Smooth muscle cell (in vitro differentiated cells): ENCODE measurements around the gene SGTB. TPM values are rescaled to one million over a fixed set of nuclear protein-coding genes. Genes with fewer than 3 reads are reported as not detected.

ENCODE experiments used
- DNase-seq: peaks from one replicate; lab custom pipeline; 2025; ENCODE audit not compliant: unreplicated experiment; lab: John Stamatoyannopoulos, UW
- H2AFZ ChIP-seq: fragments of 200-600 bp; sonication (generic); 2 replicates; pipeline ENCODE4 v1.6.0; 2016; ENCODE audit warnings: antibody characterized with exemption, low read depth, mild to moderate bottlenecking
- H3F3A ChIP-seq: fragments of 200-600 bp; sonication (generic); 2 replicates; pipeline ENCODE4 v1.6.0; 2017; ENCODE audit warnings: antibody characterized with exemption, low read depth
- H3K27ac ChIP-seq: fragments of 200-600 bp; sonication (generic); 2 replicates; pipeline ENCODE4 v1.5.1; 2016; ENCODE audit warnings: low read depth, mild to moderate bottlenecking
- H3K27me3 ChIP-seq: fragments of 200-600 bp; sonication (generic); 2 replicates; pipeline ENCODE4 v1.6.1; 2016; ENCODE audit warnings: low read depth, mild to moderate bottlenecking
- H3K36me3 ChIP-seq: fragments of 200-600 bp; sonication (generic); 2 replicates; pipeline ENCODE4 v1.5.1; 2016; ENCODE audit warnings: low read depth
- H3K4me1 ChIP-seq: fragments of 200-600 bp; sonication (generic); 2 replicates; pipeline ENCODE4 v1.5.1; 2016; ENCODE audit warnings: low read depth
- H3K4me2 ChIP-seq: fragments of 200-600 bp; sonication (generic); 2 replicates; pipeline ENCODE4 v1.6.0; 2016; ENCODE audit warnings: mild to moderate bottlenecking
- H3K4me3 ChIP-seq: fragments of 200-600 bp; sonication (generic); 2 replicates; pipeline ENCODE4 v1.5.1; 2016; ENCODE audit warnings: mild to moderate bottlenecking
- H3K79me2 ChIP-seq: fragments of 200-600 bp; sonication (generic); 2 replicates; pipeline ENCODE4 v1.6.0; 2016; ENCODE audit warnings: low read depth, mild to moderate bottlenecking
- H3K9ac ChIP-seq: fragments of 200-600 bp; sonication (generic); 2 replicates; pipeline ENCODE4 v1.6.0; 2016; ENCODE audit warnings: low read depth
- H3K9me3 ChIP-seq: fragments of 200-600 bp; sonication (generic); replicated peaks from 2 replicates; pipeline ENCODE4 v1.5.1; 2016; ENCODE audit warnings: low read depth
- H4K20me1 ChIP-seq: fragments of 200-600 bp; sonication (generic); 2 replicates; pipeline ENCODE4 v1.6.0; 2016; ENCODE audit warnings: low read depth
- WGBS: methylation state at CpG from one replicate; pipeline ENCODE4 v1.1.7; 2016; ENCODE audit warnings: low lambda C conversion rate; 5-methylcytosine and 5-hydroxymethylcytosine counted together
- polyA plus RNA-seq: library from polyadenylated mRNA; unstranded; fragments of >200 nt; fragmentation: Nextera tagmentation; extraction: Ambion mirVana; gene quantifications from 2 replicates; pipeline ENCODE4 v1.2.1, GENCODE V29; 2016
- total RNA-seq: library from RNA; depleted of rRNA; stranded (reverse); fragments of >200 nt; gene quantifications from 2 replicates; pipeline ENCODE4 v1.2.3, GENCODE V29; 2014
- TF ChIP-seq, protein P1 (sequence below): fragments of 200-600 bp; sonication (generic); IDR thresholded peaks from 2 replicates; pipeline ENCODE4 v1.5.1; 2017; ENCODE audit warnings: borderline replicate concordance, mild to moderate bottlenecking, antibody characterized with exemption; ENCODE audit not compliant: insufficient read depth, poor library complexity, severe bottlenecking

SGTB gene
- total and polyA plus RNA-seq, 2 experiments from 2014 or later: 5.3 to 12.8 TPM

DNA sequence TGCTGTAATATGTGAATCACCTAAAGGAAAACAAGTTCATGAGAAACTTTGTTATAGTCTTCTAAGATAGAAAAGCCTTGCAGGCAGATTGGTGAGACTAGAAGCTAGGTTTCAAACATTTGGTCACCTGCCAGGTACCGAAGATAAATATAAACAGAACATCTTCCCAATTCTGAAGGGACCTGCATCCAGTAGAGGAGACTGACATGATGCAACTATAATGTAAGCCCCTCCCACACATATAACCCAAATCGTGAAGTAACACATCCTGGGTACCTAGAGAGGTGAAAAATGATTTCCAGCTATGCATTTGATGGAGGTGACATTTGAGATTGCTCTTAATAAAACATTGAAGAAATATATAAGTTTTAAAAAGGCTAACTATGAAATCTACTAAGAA, 67.2 kb downstream of the SGTB start:
- WGBS: 93% methylated on average over 2 of the region's 2 CpGs
- Histone ChIP-seq H3K4me2 (no peak overlapping the region), H3K9ac (no peak overlapping the region), H3K4me3 (no peak overlapping the region), H3K79me2 (no peaks in the 10 kb centered on the region), H3K36me3 (peaks cover 3% of the 10 kb centered on the region), H3K27me3 (no peaks in the 10 kb centered on the region), H4K20me1 (no peaks in the 10 kb centered on the region), H3F3A (no peaks in the 10 kb centered on the region), H3K4me1 (no peaks in the 10 kb centered on the region), H2AFZ (no peak overlapping the region), H3K27ac (no peak overlapping the region), H3K9me3 (no peaks in the 10 kb centered on the region)
- DNase-seq: no peak
- TF ChIP-seq, protein P1, sequence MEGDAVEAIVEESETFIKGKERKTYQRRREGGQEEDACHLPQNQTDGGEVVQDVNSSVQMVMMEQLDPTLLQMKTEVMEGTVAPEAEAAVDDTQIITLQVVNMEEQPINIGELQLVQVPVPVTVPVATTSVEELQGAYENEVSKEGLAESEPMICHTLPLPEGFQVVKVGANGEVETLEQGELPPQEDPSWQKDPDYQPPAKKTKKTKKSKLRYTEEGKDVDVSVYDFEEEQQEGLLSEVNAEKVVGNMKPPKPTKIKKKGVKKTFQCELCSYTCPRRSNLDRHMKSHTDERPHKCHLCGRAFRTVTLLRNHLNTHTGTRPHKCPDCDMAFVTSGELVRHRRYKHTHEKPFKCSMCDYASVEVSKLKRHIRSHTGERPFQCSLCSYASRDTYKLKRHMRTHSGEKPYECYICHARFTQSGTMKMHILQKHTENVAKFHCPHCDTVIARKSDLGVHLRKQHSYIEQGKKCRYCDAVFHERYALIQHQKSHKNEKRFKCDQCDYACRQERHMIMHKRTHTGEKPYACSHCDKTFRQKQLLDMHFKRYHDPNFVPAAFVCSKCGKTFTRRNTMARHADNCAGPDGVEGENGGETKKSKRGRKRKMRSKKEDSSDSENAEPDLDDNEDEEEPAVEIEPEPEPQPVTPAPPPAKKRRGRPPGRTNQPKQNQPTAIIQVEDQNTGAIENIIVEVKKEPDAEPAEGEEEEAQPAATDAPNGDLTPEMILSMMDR: no peak

DNA sequence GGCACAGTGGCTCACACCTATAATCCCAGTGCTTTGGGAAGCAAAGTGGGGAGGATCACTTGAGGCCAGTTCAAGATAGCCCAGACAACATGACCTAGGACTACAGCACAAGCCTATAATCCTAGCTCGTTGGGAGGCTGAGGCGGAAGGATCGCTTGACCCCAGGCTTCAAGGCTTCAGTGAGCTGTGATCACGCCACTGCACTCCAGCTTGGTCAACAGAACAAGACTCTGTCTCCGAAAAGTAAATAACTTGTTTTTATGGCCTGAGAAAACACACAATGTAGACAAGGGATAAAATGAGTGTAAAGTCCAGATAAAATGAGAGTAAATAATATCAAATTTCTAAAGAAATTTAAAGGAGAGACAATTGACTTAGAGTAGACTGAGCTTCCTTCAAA, 70.8 kb downstream of the SGTB start:
- Histone ChIP-seq H3F3A (no peaks in the 10 kb centered on the region), H2AFZ (no peak overlapping the region), H3K27ac (no peak overlapping the region), H3K9ac (no peak overlapping the region), H3K9me3 (no peaks in the 10 kb centered on the region), H3K79me2 (no peaks in the 10 kb centered on the region), H4K20me1 (no peaks in the 10 kb centered on the region), H3K4me3 (no peak overlapping the region), H3K4me1 (peaks cover 5% of the 10 kb centered on the region), H3K4me2 (no peak overlapping the region), H3K27me3 (no peaks in the 10 kb centered on the region), H3K36me3 (no peaks in the 10 kb centered on the region)
- no peak for DNase-seq
- 70% methylated on average over 5 of the region's 5 CpGs for WGBS
- TF ChIP-seq, protein P1: no peak

DNA sequence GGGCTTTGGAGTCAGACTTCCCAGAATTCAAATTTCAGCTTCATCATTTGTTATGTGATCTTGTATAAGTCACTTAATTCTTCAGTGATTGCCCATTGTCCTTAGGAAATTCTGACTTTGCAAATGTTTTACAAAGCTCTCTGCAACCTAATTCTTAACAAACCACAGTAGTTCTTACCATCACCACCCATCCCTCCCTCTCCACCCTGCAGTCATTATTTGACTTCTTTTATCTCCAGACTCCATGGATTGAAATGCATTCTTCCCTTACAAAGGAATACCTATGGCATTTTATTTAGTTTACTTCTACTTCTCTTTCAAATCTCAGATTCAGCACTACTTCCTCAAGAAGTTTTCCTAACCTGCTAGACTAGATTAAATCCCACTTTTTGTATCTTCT, 74.0 kb downstream of the SGTB start:
- TF ChIP-seq, protein P1: no peak
- H3K27me3 ChIP-seq: no peaks in the 10 kb centered on the region

DNA sequence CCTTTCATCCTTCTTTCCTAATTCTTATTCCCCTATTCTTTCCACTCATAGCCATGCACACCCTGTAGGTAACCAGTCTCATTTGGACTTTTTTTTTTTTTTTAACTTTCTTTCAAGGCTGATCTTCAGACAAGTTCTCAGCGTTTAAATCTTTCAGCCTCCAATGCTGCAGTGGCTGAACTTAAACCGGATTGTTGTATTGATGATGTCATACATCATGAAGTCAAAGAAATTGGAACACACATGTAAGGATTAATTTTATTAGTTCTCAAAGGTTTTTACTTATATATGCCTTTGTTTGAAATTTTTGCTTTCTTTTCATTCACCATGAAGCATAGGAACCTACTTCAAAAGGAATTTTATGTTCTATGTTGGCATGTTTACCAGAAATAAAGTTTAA, 75.0 kb downstream of the SGTB start:
- H3K36me3 ChIP-seq: no peaks in the 10 kb centered on the region
- H3F3A ChIP-seq: no peaks in the 10 kb centered on the region
- no peak overlapping the region for H3K27ac ChIP-seq
- H3K4me2 ChIP-seq: no peak overlapping the region
- no peak overlapping the region for H3K9ac ChIP-seq
- peaks cover 5% of the 10 kb centered on the region for H3K4me1 ChIP-seq
- TF ChIP-seq, protein P1: no peak
- H3K79me2 ChIP-seq: no peaks in the 10 kb centered on the region
- H4K20me1 ChIP-seq: no peaks in the 10 kb centered on the region
- no peaks in the 10 kb centered on the region for H3K9me3 ChIP-seq
- no peak for DNase-seq
- H3K27me3 ChIP-seq: no peaks in the 10 kb centered on the region
- no peak overlapping the region for H3K4me3 ChIP-seq
- no peak overlapping the region for H2AFZ ChIP-seq
- 90% methylated on average over 2 of the region's 2 CpGs for WGBS

More for the DNA sequence above, 74.0 kb downstream of the SGTB start:
- Histone ChIP-seq H3K27ac (no peak overlapping the region), H3K79me2 (no peaks in the 10 kb centered on the region), H3K9me3 (no peaks in the 10 kb centered on the region), H3F3A (no peaks in the 10 kb centered on the region), H3K4me3 (no peak overlapping the region), H3K36me3 (no peaks in the 10 kb centered on the region), H3K9ac (no peak overlapping the region), H3K4me1 (peaks cover 5% of the 10 kb centered on the region), H3K4me2 (no peak overlapping the region), H4K20me1 (no peaks in the 10 kb centered on the region), H2AFZ (no peak overlapping the region)
- DNase-seq: no peak
